Endothelial cell of umbilical vein (primary cell): Measurements from ENCODE around the gene AGRP. TPM values are rescaled to one million over a fixed set of nuclear protein-coding genes. Genes with fewer than 3 reads are reported as not detected.

ENCODE experiments used
- BruUV-seq: library from RNA; stranded (reverse); fragments of 400-500 nt; replicated peaks from 2 replicates; lab custom pipeline; 2021; lab: Mats Ljungman, UMichigan
- CTCF ChIA-PET: fragments of 300-600, 350-600 bp; sonication (Branson Sonifier 250); formaldehyde crosslinking; loops from one replicate; lab custom pipeline; 2021; ENCODE audit warnings: antibody characterized with exemption, inconsistent platforms; lab: Charles Lee
- POLR2A ChIA-PET: fragments of 300-600, 350-600 bp; sonication (Branson Sonifier 250); formaldehyde crosslinking; loops from one replicate; lab custom pipeline; 2021; ENCODE audit warnings: antibody characterized with exemption, inconsistent platforms; lab: Charles Lee
- DNase-seq: peaks from one replicate; pipeline ENCODE4 v3.0.0-alpha.2; 2011; ENCODE audit warnings: low read depth, low spot score
- FAIRE-seq: peaks from 2 replicates; lab custom pipeline; 2011; peaks lifted over from hg19 to GRCh38; lab: Jason Lieb, UNC
- H2AFZ ChIP-seq: 2 replicates; pipeline ENCODE4 v1.6.0; 2012; ENCODE audit warnings: low read depth, low read length, control low read depth, inconsistent platforms
- H3K27ac ChIP-seq: 2 replicates; pipeline ENCODE4 v1.5.1; 2011; ENCODE audit warnings: low read depth, mild to moderate bottlenecking, control low read depth, low read length, moderate library complexity; ENCODE audit not compliant: insufficient read depth
- H3K27me3 ChIP-seq, 2 experiments: 2 replicates each; pipeline versions ENCODE4 v1.6.0 to v1.6.1; 2011; ENCODE audit warnings: low read length in 2 of 2, mixed read lengths in 1 of 2; ENCODE audit not compliant: control insufficient read depth in 2 of 2, insufficient read depth in 2 of 2
- H3K36me3 ChIP-seq, 2 experiments: 2 replicates in 1 of 2; 3 replicates in 1 of 2; pipeline ENCODE4 v1.5.1; 2011; ENCODE audit warnings: low read length in 2 of 2, mild to moderate bottlenecking in 1 of 2, moderate library complexity in 1 of 2; ENCODE audit not compliant: control insufficient read depth in 2 of 2, insufficient read depth in 2 of 2; ENCODE audit errors: extremely low read depth in 1 of 2
- H3K4me1 ChIP-seq: 3 replicates; pipeline ENCODE4 v1.5.1; 2011; ENCODE audit warnings: mild to moderate bottlenecking, low read length; ENCODE audit not compliant: control insufficient read depth, insufficient read depth; ENCODE audit errors: extremely low read depth
- H3K4me2 ChIP-seq: 2 replicates; pipeline ENCODE4 v1.6.1; 2011; ENCODE audit warnings: low read length, control low read depth, mixed read lengths; ENCODE audit not compliant: insufficient read depth
- H3K4me3 ChIP-seq, 3 experiments: fragments of 200-600 bp in 1 of 3; sonication (generic), shearing (Covaris generic) in 1 of 3; replicated peaks in 1 of 3; 2 replicates each; pipeline ENCODE4 v1.5.1; 2011 to 2016; ENCODE audit warnings: control low read depth in 3 of 3, low read length in 3 of 3, mild to moderate bottlenecking in 2 of 3, inconsistent platforms in 1 of 3, low read depth in 1 of 3, moderate library complexity in 1 of 3; ENCODE audit not compliant: insufficient read depth in 1 of 3
- H3K79me2 ChIP-seq: 2 replicates; pipeline ENCODE4 v1.6.0; 2012; ENCODE audit warnings: low read length, inconsistent platforms; ENCODE audit not compliant: control insufficient read depth, insufficient read depth
- H3K9ac ChIP-seq: replicated peaks from 2 replicates; pipeline ENCODE3; 2011; ENCODE audit warnings: low read length, control low read depth; ENCODE audit not compliant: insufficient read depth; ENCODE audit errors: extremely low read depth
- H3K9me1 ChIP-seq: replicated peaks from 3 replicates; pipeline ENCODE4 v1.6.0; 2011; ENCODE audit warnings: mild to moderate bottlenecking, low read length; ENCODE audit not compliant: control insufficient read depth, insufficient read depth; ENCODE audit errors: extremely low read depth
- H3K9me3 ChIP-seq: replicated peaks from 2 replicates; pipeline ENCODE4 v1.5.1; 2012; ENCODE audit warnings: low read length, inconsistent platforms; ENCODE audit not compliant: control insufficient read depth, insufficient read depth
- H4K20me1 ChIP-seq: replicated peaks from 2 replicates; pipeline ENCODE3; 2011; ENCODE audit warnings: mild to moderate bottlenecking, low read length; ENCODE audit not compliant: control insufficient read depth, insufficient read depth; ENCODE audit errors: extremely low read depth
- EZH2 ChIP-seq: IDR thresholded peaks from 2 replicates; pipeline ENCODE4 v1.6.1; 2012; ENCODE audit warnings: borderline replicate concordance, low read depth, mild to moderate bottlenecking, moderate library complexity, low read length, inconsistent platforms; ENCODE audit not compliant: severe bottlenecking
- FOS ChIP-seq: IDR thresholded peaks from 2 replicates; pipeline ENCODE4 v1.6.1; 2011; ENCODE audit warnings: mild to moderate bottlenecking, low read length, moderate library complexity, borderline replicate concordance; ENCODE audit not compliant: insufficient read depth
- JUN ChIP-seq: IDR thresholded peaks from 2 replicates; pipeline ENCODE4 v1.6.1; 2011; ENCODE audit warnings: borderline replicate concordance, low read depth; ENCODE audit not compliant: insufficient read length, insufficient read depth
- MYC ChIP-seq: IDR thresholded peaks from one replicate; pipeline ENCODE4 v1.6.1; 2011; ENCODE audit warnings: mild to moderate bottlenecking, low read depth, low read length
- POLR2A ChIP-seq: IDR thresholded peaks from 2 replicates; pipeline ENCODE4 v1.6.1; 2012; ENCODE audit warnings: low read depth, mild to moderate bottlenecking, control low read depth, low read length
- dilution Hi-C: fragments of 300-500 bp; cut with MboI; formaldehyde crosslinking; loops from one replicate; pipeline ENCODE4 v1.15.0; 2019; ENCODE audit warnings: low sequenced_read_pairs; ENCODE audit not compliant: extremely low pct_ligation_motif_present
- intact Hi-C: fragments of 100-400 bp; cut with micrococcal nuclease; formaldehyde crosslinking; loops from one replicate; pipeline ENCODE4 v1.10.0; 2022
- polyA plus RNA-seq, 4 experiments: library from polyadenylated mRNA; depleted of rRNA in 3 of 4; stranded (reverse) in 3 of 4; unstranded in 1 of 4; fragments of >200 nt; gene quantifications; 2 replicates each; pipeline versions ENCODE4 v1.2.1 to v1.2.3, GENCODE V29; 2011 to 2012; ENCODE audit warnings: missing spikeins in 1 of 4
- total RNA-seq: library from RNA; stranded (reverse); gene quantifications from 2 replicates; pipeline ENCODE4 v1.2.3, GENCODE V29; 2021
- TF ChIP-seq, protein P1 (sequence below), 2 donors: IDR thresholded peaks; 1 replicate in 1 of 2; 2 replicates in 1 of 2; pipeline ENCODE4 v1.5.1; 2011; ENCODE audit warnings: low read length in 2 of 2, mild to moderate bottlenecking in 2 of 2, moderate library complexity in 2 of 2, control low read depth in 1 of 2, inconsistent platforms in 1 of 2, low read depth in 1 of 2; ENCODE audit not compliant: insufficient read depth in 1 of 2; ENCODE audit errors: extremely low read depth in 1 of 2

AGRP gene
- total and polyA plus RNA-seq, 2 donors (not counting 3 experiments of a cell fraction or from before 2014, with no cell fraction given) = not detected

DNA sequence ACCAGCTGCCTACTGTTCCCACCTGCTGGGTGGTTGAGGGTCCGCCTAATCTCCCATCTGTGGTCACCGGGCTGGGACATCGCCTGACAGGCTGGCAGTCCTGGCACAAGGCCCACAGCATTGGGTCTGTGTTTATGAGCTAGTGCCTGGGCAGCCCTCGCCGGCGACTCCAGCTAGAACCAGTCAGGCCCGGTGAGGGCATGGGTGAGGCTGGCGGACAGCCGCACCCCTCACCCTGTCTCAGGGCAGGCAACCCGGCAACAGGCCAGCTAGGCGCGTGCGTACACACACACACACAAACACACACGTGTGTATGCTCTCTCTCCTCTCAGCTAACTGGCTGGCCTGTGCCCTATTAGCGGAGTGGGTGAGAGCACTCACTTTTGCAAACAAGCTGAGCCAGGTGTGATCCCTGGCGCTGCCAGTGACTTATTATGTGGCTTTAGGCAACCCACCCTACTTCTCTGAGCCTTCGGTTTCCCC, 42.0 kb downstream of the AGRP start:
- dilution Hi-C loops (no loop called here), intact Hi-C loops (no loop called here)
- TF ChIP-seq POLR2A (no peak), FOS (no peak), EZH2 (no peak), MYC (no peak), JUN (no peak)
- TF ChIP-seq, protein P1, sequence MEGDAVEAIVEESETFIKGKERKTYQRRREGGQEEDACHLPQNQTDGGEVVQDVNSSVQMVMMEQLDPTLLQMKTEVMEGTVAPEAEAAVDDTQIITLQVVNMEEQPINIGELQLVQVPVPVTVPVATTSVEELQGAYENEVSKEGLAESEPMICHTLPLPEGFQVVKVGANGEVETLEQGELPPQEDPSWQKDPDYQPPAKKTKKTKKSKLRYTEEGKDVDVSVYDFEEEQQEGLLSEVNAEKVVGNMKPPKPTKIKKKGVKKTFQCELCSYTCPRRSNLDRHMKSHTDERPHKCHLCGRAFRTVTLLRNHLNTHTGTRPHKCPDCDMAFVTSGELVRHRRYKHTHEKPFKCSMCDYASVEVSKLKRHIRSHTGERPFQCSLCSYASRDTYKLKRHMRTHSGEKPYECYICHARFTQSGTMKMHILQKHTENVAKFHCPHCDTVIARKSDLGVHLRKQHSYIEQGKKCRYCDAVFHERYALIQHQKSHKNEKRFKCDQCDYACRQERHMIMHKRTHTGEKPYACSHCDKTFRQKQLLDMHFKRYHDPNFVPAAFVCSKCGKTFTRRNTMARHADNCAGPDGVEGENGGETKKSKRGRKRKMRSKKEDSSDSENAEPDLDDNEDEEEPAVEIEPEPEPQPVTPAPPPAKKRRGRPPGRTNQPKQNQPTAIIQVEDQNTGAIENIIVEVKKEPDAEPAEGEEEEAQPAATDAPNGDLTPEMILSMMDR (IDR thresholded peaks at IDR 0.05; ENCODE audit: extremely low read depth in 1 of 2, insufficient read depth in 1 of 2, low read depth in 1 of 2, low read length in 2 of 2) = no peak
- Histone ChIP-seq H3K4me1 (no peaks in the 10 kb centered on the region), H3K4me3 (no peak overlapping the region), H3K9me3 (no peaks in the 10 kb centered on the region), H2AFZ (no peak overlapping the region), H3K27me3 (no peaks in the 10 kb centered on the region), H4K20me1 (no peaks in the 10 kb centered on the region), H3K36me3 (peaks cover 0 to 34% of the 10 kb centered on the region in 2 experiments), H3K9ac (no peak overlapping the region), H3K79me2 (no peaks in the 10 kb centered on the region), H3K9me1 (no peaks in the 10 kb centered on the region), H3K4me2 (no peak overlapping the region), H3K27ac (no peak overlapping the region)
- DNase-seq = no peak
- FAIRE-seq = no peak
- ChIA-PET CTCF (interaction anchor here (0.5 to 6.8 kb wide), 5 partner anchors 10 to 48 kb away, joined by 3 to 53 read pairs (median 4); partner anchors contain the start of gene HSD11B2), POLR2A (no interaction called here)
- BruUV-seq = no TSS peak
